ENCODE results near the gene VPS13D. TPM values are rescaled to one million over a fixed set of nuclear protein-coding genes. Genes with fewer than 3 reads are reported as not detected.
A peak's percentile ranks its signal among the peaks of the same experiment; 100 is the strongest.

The VPS13D gene
- total and polyA plus RNA-seq, 4 donors = 38.5 to 72.2 (median 46.0) TPM

GRCh38 chr1:12246584-12246983, 16.8 kb downstream of the VPS13D start:
- Histone ChIP-seq H3K27ac (ENCODE audit: low read depth, low read length) (no peak overlapping the region), H3K4me1 (ENCODE audit: control insufficient read depth, insufficient read depth, low read length) (no peaks in the 10 kb centered on the region), H3K36me3 (ENCODE audit: control insufficient read depth, insufficient read depth, low read length) (peaks cover 29% of the 10 kb centered on the region), H3K27me3 (ENCODE audit: control insufficient read depth, insufficient read depth, low read length) (no peaks in the 10 kb centered on the region), H3K9me3 (ENCODE audit: control insufficient read depth, insufficient read depth, low read length) (no peaks in the 10 kb centered on the region), H3K4me3 (ENCODE audit: low read depth, low read length) (no peak overlapping the region)
- 76% methylated on average over 5 of the region's 6 CpGs for WGBS (ENCODE audit: insufficient coverage)
- DNase-seq (ENCODE audit: low read depth in 4 of 6, low spot score in 6 of 6) = no peak

GRCh38 chr1:12249181-12249580, 19.4 kb downstream of the VPS13D start:
- H3K9me3 ChIP-seq (ENCODE audit: control insufficient read depth, insufficient read depth, low read length) = no peaks in the 10 kb centered on the region
- H3K4me1 ChIP-seq (ENCODE audit: control insufficient read depth, insufficient read depth, low read length) = no peaks in the 10 kb centered on the region
- H3K27ac ChIP-seq (ENCODE audit: low read depth, low read length) = no peak overlapping the region
- H3K27me3 ChIP-seq (ENCODE audit: control insufficient read depth, insufficient read depth, low read length) = no peaks in the 10 kb centered on the region
- no peak overlapping the region for H3K4me3 ChIP-seq (ENCODE audit: low read depth, low read length)
- H3K36me3 ChIP-seq (ENCODE audit: control insufficient read depth, insufficient read depth, low read length) = peaks cover 31% of the 10 kb centered on the region
- no peak for DNase-seq (ENCODE audit: low read depth in 4 of 6, low spot score in 6 of 6)
- WGBS (ENCODE audit: insufficient coverage) = no CpG with 5 or more reads among the region's 1 CpG

- Histone ChIP-seq H3K36me3 (ENCODE audit: control insufficient read depth, insufficient read depth, low read length) (peaks cover 32% of the 10 kb centered on the region), H3K27ac (ENCODE audit: low read depth, low read length) (no peak overlapping the region), H3K4me3 (ENCODE audit: low read depth, low read length) (no peak overlapping the region), H3K9me3 (ENCODE audit: control insufficient read depth, insufficient read depth, low read length) (no peaks in the 10 kb centered on the region), H3K27me3 (ENCODE audit: control insufficient read depth, insufficient read depth, low read length) (no peaks in the 10 kb centered on the region), H3K4me1 (ENCODE audit: control insufficient read depth, insufficient read depth, low read length) (no peaks in the 10 kb centered on the region)
- WGBS (ENCODE audit: insufficient coverage) = 83% methylated on average over 3 of the region's 6 CpGs
- DNase-seq (ENCODE audit: low read depth in 4 of 6, low spot score in 6 of 6) = no peak
Measured at GRCh38 chr1:12249748-12250147, 19.9 kb downstream of the VPS13D start.

GRCh38 chr1:12251442-12251841, 21.6 kb downstream of the VPS13D start:
- Histone ChIP-seq H3K9me3 (ENCODE audit: control insufficient read depth, insufficient read depth, low read length) (no peaks in the 10 kb centered on the region), H3K4me1 (ENCODE audit: control insufficient read depth, insufficient read depth, low read length) (no peaks in the 10 kb centered on the region), H3K4me3 (ENCODE audit: low read depth, low read length) (no peak overlapping the region), H3K36me3 (ENCODE audit: control insufficient read depth, insufficient read depth, low read length) (peaks cover 43% of the 10 kb centered on the region), H3K27me3 (ENCODE audit: control insufficient read depth, insufficient read depth, low read length) (no peaks in the 10 kb centered on the region), H3K27ac (ENCODE audit: low read depth, low read length) (no peak overlapping the region)
- no peak for DNase-seq (ENCODE audit: low read depth in 4 of 6, low spot score in 6 of 6)
- WGBS (ENCODE audit: insufficient coverage) = 88% methylated on average over 4 of the region's 5 CpGs

- peaks cover 64% of the 10 kb centered on the region for H3K36me3 ChIP-seq (ENCODE audit: control insufficient read depth, insufficient read depth, low read length)
- no peak overlapping the region for H3K4me3 ChIP-seq (ENCODE audit: low read depth, low read length)
- WGBS (ENCODE audit: insufficient coverage) = 100% methylated on average over 1 of the region's 2 CpGs
- no peaks in the 10 kb centered on the region for H3K27me3 ChIP-seq (ENCODE audit: control insufficient read depth, insufficient read depth, low read length)
- H3K4me1 ChIP-seq (ENCODE audit: control insufficient read depth, insufficient read depth, low read length) = no peaks in the 10 kb centered on the region
- no peak for DNase-seq (ENCODE audit: low read depth in 4 of 6, low spot score in 6 of 6)
- no peak overlapping the region for H3K27ac ChIP-seq (ENCODE audit: low read depth, low read length)
- H3K9me3 ChIP-seq (ENCODE audit: control insufficient read depth, insufficient read depth, low read length) = no peaks in the 10 kb centered on the region
Measured at GRCh38 chr1:12255913-12256312, 26.1 kb downstream of the VPS13D start.

- H3K4me1 ChIP-seq (ENCODE audit: control insufficient read depth, insufficient read depth, low read length) = no peaks in the 10 kb centered on the region
- DNase-seq (ENCODE audit: low read depth in 4 of 6, low spot score in 6 of 6) = no peak
- 83% methylated on average over 1 of the region's 7 CpGs for WGBS (ENCODE audit: insufficient coverage)
- peaks cover 55% of the 10 kb centered on the region for H3K36me3 ChIP-seq (ENCODE audit: control insufficient read depth, insufficient read depth, low read length)
- no peaks in the 10 kb centered on the region for H3K9me3 ChIP-seq (ENCODE audit: control insufficient read depth, insufficient read depth, low read length)
- H3K27me3 ChIP-seq (ENCODE audit: control insufficient read depth, insufficient read depth, low read length) = no peaks in the 10 kb centered on the region
- no peak overlapping the region for H3K27ac ChIP-seq (ENCODE audit: low read depth, low read length)
- H3K4me3 ChIP-seq (ENCODE audit: low read depth, low read length) = no peak overlapping the region
Measured at GRCh38 chr1:12258272-12258671, 28.4 kb downstream of the VPS13D start.

- Histone ChIP-seq H3K36me3 (ENCODE audit: control insufficient read depth, insufficient read depth, low read length) (peaks cover 48% of the 10 kb centered on the region), H3K9me3 (ENCODE audit: control insufficient read depth, insufficient read depth, low read length) (peaks cover 4% of the 10 kb centered on the region), H3K4me3 (ENCODE audit: low read depth, low read length) (no peak overlapping the region), H3K27ac (ENCODE audit: low read depth, low read length) (no peak overlapping the region), H3K27me3 (ENCODE audit: control insufficient read depth, insufficient read depth, low read length) (no peaks in the 10 kb centered on the region), H3K4me1 (ENCODE audit: control insufficient read depth, insufficient read depth, low read length) (no peaks in the 10 kb centered on the region)
- WGBS (ENCODE audit: insufficient coverage) = no CpG with 5 or more reads among the region's 1 CpG
- DNase-seq (ENCODE audit: low read depth in 4 of 6, low spot score in 6 of 6) = no peak
Measured at GRCh38 chr1:12269351-12269750, 39.5 kb downstream of the VPS13D start.

- WGBS (ENCODE audit: insufficient coverage) = 83% methylated on average over 1 of the region's 4 CpGs
- no peaks in the 10 kb centered on the region for H3K27me3 ChIP-seq (ENCODE audit: control insufficient read depth, insufficient read depth, low read length)
- no peak for DNase-seq (ENCODE audit: low read depth in 4 of 6, low spot score in 6 of 6)
- no peak overlapping the region for H3K27ac ChIP-seq (ENCODE audit: low read depth, low read length)
- H3K4me1 ChIP-seq (ENCODE audit: control insufficient read depth, insufficient read depth, low read length) = no peaks in the 10 kb centered on the region
- H3K9me3 ChIP-seq (ENCODE audit: control insufficient read depth, insufficient read depth, low read length) = no peaks in the 10 kb centered on the region
- no peak overlapping the region for H3K4me3 ChIP-seq (ENCODE audit: low read depth, low read length)
- peaks cover 42% of the 10 kb centered on the region for H3K36me3 ChIP-seq (ENCODE audit: control insufficient read depth, insufficient read depth, low read length)
Measured at GRCh38 chr1:12271033-12271432, 41.2 kb downstream of the VPS13D start.

- no peak for DNase-seq (ENCODE audit: low read depth in 4 of 6, low spot score in 6 of 6)
- H3K9me3 ChIP-seq (ENCODE audit: control insufficient read depth, insufficient read depth, low read length) = no peaks in the 10 kb centered on the region
- no peaks in the 10 kb centered on the region for H3K27me3 ChIP-seq (ENCODE audit: control insufficient read depth, insufficient read depth, low read length)
- H3K4me3 ChIP-seq (ENCODE audit: low read depth, low read length) = no peak overlapping the region
- 96% methylated on average over 4 of the region's 6 CpGs for WGBS (ENCODE audit: insufficient coverage)
- H3K36me3 ChIP-seq (ENCODE audit: control insufficient read depth, insufficient read depth, low read length) = peaks cover 50% of the 10 kb centered on the region
- H3K4me1 ChIP-seq (ENCODE audit: control insufficient read depth, insufficient read depth, low read length) = no peaks in the 10 kb centered on the region
- no peak overlapping the region for H3K27ac ChIP-seq (ENCODE audit: low read depth, low read length)
Measured at GRCh38 chr1:12272770-12273169, 42.9 kb downstream of the VPS13D start.

GRCh38 chr1:12275370-12275769, 45.5 kb downstream of the VPS13D start:
- no peak overlapping the region for H3K4me3 ChIP-seq (ENCODE audit: low read depth, low read length)
- H3K27me3 ChIP-seq (ENCODE audit: control insufficient read depth, insufficient read depth, low read length) = no peaks in the 10 kb centered on the region
- no peaks in the 10 kb centered on the region for H3K4me1 ChIP-seq (ENCODE audit: control insufficient read depth, insufficient read depth, low read length)
- H3K27ac ChIP-seq (ENCODE audit: low read depth, low read length) = no peak overlapping the region
- H3K9me3 ChIP-seq (ENCODE audit: control insufficient read depth, insufficient read depth, low read length) = no peaks in the 10 kb centered on the region
- 80% methylated on average over 1 of the region's 4 CpGs for WGBS (ENCODE audit: insufficient coverage)
- DNase-seq (ENCODE audit: low read depth in 4 of 6, low spot score in 6 of 6) = peak in 2 of 6 donors; percentile 26 to 44
- peaks cover 46% of the 10 kb centered on the region for H3K36me3 ChIP-seq (ENCODE audit: control insufficient read depth, insufficient read depth, low read length)
